Epithelial cell of esophagus (primary cell): Measurements from ENCODE around the gene WNT3.
A peak's percentile ranks its signal among the peaks of the same experiment; 100 is the strongest.

Source experiments
- DNase-seq: peaks from one replicate; pipeline ENCODE4 v3.0.0; 2010; ENCODE audit warnings: low read depth
- H3K4me3 ChIP-seq: 2 replicates; pipeline ENCODE4 v1.5.1; 2011; ENCODE audit warnings: mild to moderate bottlenecking, low read length, control low read depth
- CTCF ChIP-seq: IDR thresholded peaks from 2 replicates; pipeline ENCODE4 v1.5.1; 2011; ENCODE audit warnings: low read depth, mild to moderate bottlenecking, low read length, control low read depth, inconsistent platforms; ENCODE audit not compliant: insufficient read depth; ENCODE audit errors: missing control alignments

WNT3 gene

GRCh38 chr17:46802800-46803199, 15.7 kb downstream of the WNT3 start:
- DNase-seq: no peak
- TF ChIP-seq CTCF: no peak
- no peak overlapping the region for H3K4me3 ChIP-seq

- no peak for DNase-seq
- TF ChIP-seq CTCF: no peak
Measured at GRCh38 chr17:46800573-46800972, 17.9 kb downstream of the WNT3 start.

GRCh38 chr17:46796956-46797530, 21.4 kb downstream of the WNT3 start:
- no peak for DNase-seq
- TF ChIP-seq CTCF: no peak
- no peak overlapping the region for H3K4me3 ChIP-seq

More at GRCh38 chr17:46800573-46800972, 17.9 kb downstream of the WNT3 start:
- H3K4me3 ChIP-seq: no peak overlapping the region

- no peak overlapping the region for H3K4me3 ChIP-seq
- TF ChIP-seq CTCF: no peak
- DNase-seq: no peak
Measured at GRCh38 chr17:46796524-46796923, 22.0 kb downstream of the WNT3 start.

- no peak for DNase-seq
- no peak for TF ChIP-seq CTCF
- H3K4me3 ChIP-seq: no peak overlapping the region
Measured at GRCh38 chr17:46796084-46796483, 22.4 kb downstream of the WNT3 start.

GRCh38 chr17:46795379-46795952, 23.0 kb downstream of the WNT3 start:
- DNase-seq: peak; percentile 44
- no peak for TF ChIP-seq CTCF
- no peak overlapping the region for H3K4me3 ChIP-seq

GRCh38 chr17:46794318-46794717, 24.2 kb downstream of the WNT3 start:
- DNase-seq: no peak
- no peak overlapping the region for H3K4me3 ChIP-seq
- TF ChIP-seq CTCF: no peak
